SK-N-SH (cell line): Measurements from ENCODE around the gene TMA16. TPM values are rescaled to one million over a fixed set of nuclear protein-coding genes. Genes with fewer than 3 reads are reported as not detected.

Experiments used
- CTCF ChIA-PET: fragments of 300-600, 350-600 bp; formaldehyde crosslinking; extraction: SDS; loops from one replicate; lab custom pipeline; 2021; lab: Yijun Ruan, JAX
- POLR2A ChIA-PET: fragments of 350-600 bp; sonication (Branson Sonifier 250); formaldehyde crosslinking; extraction: SDS; loops from one replicate; lab custom pipeline; 2020; ENCODE audit warnings: antibody characterized with exemption, inconsistent platforms; lab: Yijun Ruan, JAX
- DNase-seq: peaks from one replicate; pipeline ENCODE4 v3.0.0; 2012
- H2AFZ ChIP-seq: fragments of 200-600 bp; sonication (generic); 2 replicates; pipeline ENCODE4 v1.8.1; 2016; ENCODE audit warnings: antibody characterized with exemption, mild to moderate bottlenecking, low read depth
- H3F3A ChIP-seq: fragments of 200-600 bp; sonication (generic); replicated peaks from 2 replicates; pipeline ENCODE3; 2016; ENCODE audit warnings: antibody characterized with exemption, mild to moderate bottlenecking; ENCODE audit not compliant: insufficient read depth
- H3K27ac ChIP-seq, 2 experiments: fragments of 200-500 bp in 1 of 2; fragments of 200-600 bp in 1 of 2; sonication (Bioruptor generic) in 1 of 2; sonication (generic), shearing (Covaris generic) in 1 of 2; 2 replicates each; pipeline versions ENCODE4 v1.5.1 to v1.6.1; 2014 to 2016; ENCODE audit warnings: low read depth in 2 of 2, inconsistent platforms in 1 of 2, low read length in 1 of 2, mild to moderate bottlenecking in 1 of 2, mixed read lengths in 1 of 2
- H3K27me3 ChIP-seq: fragments of 200-600 bp; sonication (generic), shearing (Covaris generic); 2 replicates; pipeline ENCODE4 v1.6.1; 2016; ENCODE audit warnings: mixed run types; ENCODE audit not compliant: insufficient read depth
- H3K36me3 ChIP-seq, 2 experiments: fragments of 200-500 bp in 1 of 2; fragments of 200-600 bp in 1 of 2; sonication (Bioruptor generic) in 1 of 2; sonication (generic) in 1 of 2; replicated peaks in 1 of 2; 2 replicates each; pipeline versions ENCODE3 to v1.5.1; 2014 to 2016; ENCODE audit warnings: low read length in 1 of 2, mild to moderate bottlenecking in 1 of 2; ENCODE audit not compliant: insufficient read depth in 2 of 2, control insufficient read depth in 1 of 2
- H3K4me1 ChIP-seq, 2 experiments: fragments of 200-500 bp in 1 of 2; fragments of 200-600 bp in 1 of 2; sonication (Bioruptor generic) in 1 of 2; sonication (generic), shearing (Covaris generic) in 1 of 2; 2 replicates each; pipeline versions ENCODE4 v1.5.1 to v1.6.1; 2014 to 2016; ENCODE audit warnings: low read depth in 1 of 2, low read length in 1 of 2, mixed run types in 1 of 2; ENCODE audit not compliant: insufficient read depth in 2 of 2, control insufficient read depth in 1 of 2
- H3K4me2 ChIP-seq: fragments of 200-600 bp; sonication (generic), shearing (Covaris generic); 2 replicates; pipeline ENCODE4 v1.6.1; 2017; ENCODE audit warnings: mixed run types
- H3K4me3 ChIP-seq, 2 experiments: fragments of 200-500 bp in 1 of 2; fragments of 200-600 bp in 1 of 2; sonication (Bioruptor generic) in 1 of 2; sonication (generic), shearing (Covaris generic) in 1 of 2; 2 replicates each; pipeline versions ENCODE4 v1.5.1 to v1.8.1; 2014 to 2016; ENCODE audit warnings: low read depth in 2 of 2, inconsistent platforms in 1 of 2, low read length in 1 of 2, mild to moderate bottlenecking in 1 of 2, mixed read lengths in 1 of 2, moderate library complexity in 1 of 2
- H3K79me2 ChIP-seq: fragments of 200-600 bp; sonication (generic); 2 replicates; pipeline ENCODE4 v1.8.1; 2017; ENCODE audit warnings: mild to moderate bottlenecking; ENCODE audit not compliant: insufficient read depth
- H3K9ac ChIP-seq: fragments of 200-600 bp; sonication (generic); 2 replicates; pipeline ENCODE4 v1.6.1; 2017; ENCODE audit warnings: mixed run types
- H3K9me2 ChIP-seq: fragments of 200-600 bp; sonication (generic); 2 replicates; pipeline ENCODE4 v1.6.1; 2017; ENCODE audit warnings: mixed run types
- H3K9me3 ChIP-seq: fragments of 200-600 bp; sonication (generic); 2 replicates; pipeline ENCODE4 v1.6.1; 2017; ENCODE audit warnings: mixed run types, mild to moderate bottlenecking, moderate library complexity
- H4K20me1 ChIP-seq: fragments of 200-600 bp; sonication (generic); 2 replicates; pipeline ENCODE4 v1.6.1; 2017; ENCODE audit warnings: mild to moderate bottlenecking, mixed run types; ENCODE audit not compliant: insufficient read depth
- CHD2 ChIP-seq: fragments of 150-350 bp; IDR thresholded peaks from 2 replicates; pipeline ENCODE4 v1.6.1; 2018; ENCODE audit warnings: low read length; ENCODE audit not compliant: partially characterized antibody
- FOSL2 ChIP-seq: IDR thresholded peaks from 2 replicates; pipeline ENCODE4 v1.4.0; 2012; ENCODE audit warnings: low read depth, mild to moderate bottlenecking, moderate library complexity, borderline replicate concordance
- FOXJ3 ChIP-seq: sonication (generic); formaldehyde crosslinking; IDR thresholded peaks from 2 replicates; pipeline ENCODE4 v1.5.1; 2020; ENCODE audit warnings: mild to moderate bottlenecking, missing genetic modification reagents
- FOXM1 ChIP-seq: IDR thresholded peaks from 2 replicates; pipeline ENCODE4 v1.4.0; 2012; ENCODE audit warnings: low read depth, mild to moderate bottlenecking
- GATA2 ChIP-seq: sonication (generic); formaldehyde crosslinking; IDR thresholded peaks from 2 replicates; pipeline ENCODE4 v1.5.0; 2020; ENCODE audit warnings: mild to moderate bottlenecking, missing genetic modification reagents
- JUND ChIP-seq: IDR thresholded peaks from 2 replicates; pipeline ENCODE4 v1.4.0; 2012
- MEF2A ChIP-seq: IDR thresholded peaks from 2 replicates; pipeline ENCODE4 v1.4.0; 2012; ENCODE audit warnings: low read depth, borderline replicate concordance
- MXI1 ChIP-seq: IDR thresholded peaks from 2 replicates; pipeline ENCODE4 v1.6.1; 2012; ENCODE audit warnings: mild to moderate bottlenecking, low read depth, low read length, improper control_type of control experiment
- NFIC ChIP-seq: IDR thresholded peaks from 2 replicates; pipeline ENCODE4 v1.4.0; 2012; ENCODE audit warnings: borderline replicate concordance
- PBX3 ChIP-seq: IDR thresholded peaks from 2 replicates; pipeline ENCODE4; 2012
- RCOR1 ChIP-seq: fragments of 150-350 bp; IDR thresholded peaks from 2 replicates; pipeline ENCODE4 v1.6.1; 2017; ENCODE audit warnings: antibody characterized with exemption, low read length
- RFX5 ChIP-seq: IDR thresholded peaks from 2 replicates; pipeline ENCODE4 v1.6.1; 2012; ENCODE audit warnings: mild to moderate bottlenecking, improper control_type of control experiment, low read length
- TAF1 ChIP-seq: IDR thresholded peaks from 2 replicates; pipeline ENCODE4 v1.6.1; 2012; ENCODE audit warnings: low read depth, mild to moderate bottlenecking, low read length, moderate library complexity, borderline replicate concordance
- TCF12 ChIP-seq: IDR thresholded peaks from 2 replicates; pipeline ENCODE4 v1.4.0; 2012
- USF1 ChIP-seq: IDR thresholded peaks from 2 replicates; pipeline ENCODE4 v1.4.0; 2012; ENCODE audit warnings: low read depth, borderline replicate concordance
- YY1 ChIP-seq: IDR thresholded peaks from 2 replicates; pipeline ENCODE4 v1.4.0; 2012; ENCODE audit warnings: low read depth, mild to moderate bottlenecking
- WGBS: methylation state at CpG from one replicate; pipeline ENCODE4 v1.1.6; 2017; ENCODE audit warnings: low lambda C conversion rate; 5-methylcytosine and 5-hydroxymethylcytosine counted together
- polyA plus RNA-seq, 3 experiments: library from polyadenylated mRNA; depleted of rRNA; stranded (reverse); fragments of >200 nt; gene quantifications; 2 replicates each; pipeline ENCODE4 v1.2.3, GENCODE V29; 2012

The TMA16 gene
- polyA plus RNA-seq, 1 of the 3 experiments (the other 2 are of a cell fraction): 10.0 TPM

- TF ChIP-seq NFIC (no peak), USF1 (no peak), YY1 (no peak), RCOR1 (no peak)
- TF ChIP-seq, all 33 proteins: peak for 0
These were observed 46.0 kb downstream of the TMA16 start (continued) for GRCh38 chr4:163540448-163540847.

- no peak for TF ChIP-seq RCOR1
- TF ChIP-seq PBX3: no peak
- TF ChIP-seq YY1: no peak
- no peak for TF ChIP-seq CHD2
- no peak for TF ChIP-seq RFX5
- no peak for TF ChIP-seq FOSL2
- TF ChIP-seq MXI1: no peak
- TF ChIP-seq FOXJ3 (CRISPR knock-in tag): no peak
- no peak for TF ChIP-seq MEF2A
- TF ChIP-seq TAF1: no peak
- no peak for TF ChIP-seq NFIC
- H4K20me1 ChIP-seq: no peaks in the 10 kb centered on the region
- H3K9me2 ChIP-seq: no peaks in the 10 kb centered on the region
- H3K4me1 ChIP-seq: peaks cover 0 to 13% of the 10 kb centered on the region in 2 experiments; a peak in 3 of 4 replicates
- DNase-seq: no peak
- no peaks in the 10 kb centered on the region for H3K9me3 ChIP-seq
- peaks cover 0 to 6% of the 10 kb centered on the region in 2 experiments for H3K36me3 ChIP-seq
- H3K79me2 ChIP-seq: no peaks in the 10 kb centered on the region
- POLR2A ChIA-PET: no interaction called here
- CTCF ChIA-PET: interaction anchor here (1.5 to 6.4 kb wide), 4 partner anchors 8 to 1043 kb away, joined by 6 to 60 read pairs (median 8); partner anchors contain the start of gene TMA16
- H3K27ac ChIP-seq: peak overlapping the region in 1 of 2 experiments; percentile 36; a peak in 1 of 4 replicates
- H3K9ac ChIP-seq: no peak overlapping the region
- no peak overlapping the region for H3K4me3 ChIP-seq
- WGBS: 91% methylated on average over 3 of the region's 3 CpGs
- H2AFZ ChIP-seq: no peak overlapping the region
- H3K27me3 ChIP-seq: no peaks in the 10 kb centered on the region
- no peak overlapping the region for H3K4me2 ChIP-seq
- H3F3A ChIP-seq: peaks cover 16% of the 10 kb centered on the region
These were observed 46.5 kb downstream of the TMA16 start for GRCh38 chr4:163540977-163541376.

- H3K27me3 ChIP-seq: no peaks in the 10 kb centered on the region
- no peaks in the 10 kb centered on the region for H3K9me2 ChIP-seq
- H3K9ac ChIP-seq: no peak overlapping the region
- WGBS: 66% methylated on average over 3 of the region's 3 CpGs
- no peak overlapping the region for H3K4me2 ChIP-seq
- DNase-seq: no peak
- no peaks in the 10 kb centered on the region for H3K9me3 ChIP-seq
- H3K27ac ChIP-seq: no peak overlapping the region
- no peaks in the 10 kb centered on the region for H3K79me2 ChIP-seq
- H3K36me3 ChIP-seq: peaks cover 0 to 6% of the 10 kb centered on the region in 2 experiments
- peaks cover 16% of the 10 kb centered on the region for H3F3A ChIP-seq
- peaks cover 0 to 13% of the 10 kb centered on the region in 2 experiments; a peak in 3 of 4 replicates for H3K4me1 ChIP-seq
- H4K20me1 ChIP-seq: no peaks in the 10 kb centered on the region
- TF ChIP-seq GATA2 (CRISPR knock-in tag) (no peak), JUND (peak; percentile 47; the same call in 1 of the 2 replicates), NFIC (no peak), FOSL2 (peak; percentile 50; the same call in 1 of the 2 replicates), FOXM1 (no peak), TCF12 (peak; percentile 55)
- CTCF ChIA-PET: interaction anchor here (2.0 to 3.6 kb wide), 3 partner anchors 10 to 56 kb away, joined by 5 to 12 read pairs (median 9); partner anchors contain the start of gene TMA16
- H2AFZ ChIP-seq: no peak overlapping the region
- POLR2A ChIA-PET: no interaction called here
- H3K4me3 ChIP-seq: no peak overlapping the region
These were observed 47.8 kb downstream of the TMA16 start for GRCh38 chr4:163542275-163542674.
